Karpas-422 (cell line): ENCODE data around the gene SAMD3. TPM values are rescaled to one million over a fixed set of nuclear protein-coding genes. Genes with fewer than 3 reads are reported as not detected.

Source experiments
- DNase-seq: peaks from one replicate; pipeline ENCODE4 v3.0.0-alpha.2; 2015
- H2AFZ ChIP-seq: fragments of 200-600 bp; sonication (generic); 2 replicates; pipeline ENCODE4 v1.6.1; 2014; ENCODE audit warnings: antibody characterized with exemption, low read length, mixed read lengths
- H3K27ac ChIP-seq: fragments of 200-600 bp; sonication (generic); 2 replicates; pipeline ENCODE4 v1.5.1; 2014; ENCODE audit warnings: mild to moderate bottlenecking, low read length, moderate library complexity
- H3K27me3 ChIP-seq: fragments of 200-600 bp; sonication (generic); 2 replicates; pipeline ENCODE4 v1.6.1; 2014; ENCODE audit warnings: low read length, mixed read lengths
- H3K36me3 ChIP-seq: fragments of 200-600 bp; sonication (generic); 2 replicates; pipeline ENCODE4 v1.6.1; 2014; ENCODE audit warnings: low read length, mixed read lengths; ENCODE audit not compliant: insufficient read depth
- H3K4me1 ChIP-seq: fragments of 200-600 bp; sonication (generic); 2 replicates; pipeline ENCODE4 v1.6.1; 2014; ENCODE audit warnings: mild to moderate bottlenecking, low read length, mixed read lengths
- H3K4me2 ChIP-seq: fragments of 200-600 bp; sonication (generic); 2 replicates; pipeline ENCODE4 v1.6.1; 2014; ENCODE audit warnings: low read length, low read depth, mild to moderate bottlenecking; ENCODE audit not compliant: poor library complexity, severe bottlenecking
- H3K4me3 ChIP-seq: fragments of 200-600 bp; sonication (generic); 2 replicates; pipeline ENCODE4 v1.5.1; 2014; ENCODE audit warnings: mild to moderate bottlenecking, antibody characterized with exemption, low read length, mixed read lengths
- H3K79me2 ChIP-seq: fragments of 200-600 bp; sonication (generic); 2 replicates; pipeline ENCODE4 v1.6.1; 2014; ENCODE audit warnings: mild to moderate bottlenecking, low read length, mixed read lengths
- H3K9ac ChIP-seq: fragments of 200-600 bp; sonication (generic); 2 replicates; pipeline ENCODE4 v1.6.0; 2014; ENCODE audit warnings: low read length
- H3K9me2 ChIP-seq: fragments of 200-600 bp; sonication (generic), shearing (Covaris generic); replicated peaks from 2 replicates; pipeline ENCODE4 v1.6.0; 2014; ENCODE audit warnings: mild to moderate bottlenecking, low read length, moderate library complexity; ENCODE audit not compliant: insufficient read depth
- H3K9me3 ChIP-seq: fragments of 300-700, 200-600 bp; sonication (generic); 2 replicates; pipeline ENCODE4 v1.6.1; 2014; ENCODE audit warnings: low read length, mixed read lengths
- H4K20me1 ChIP-seq: fragments of 200-600 bp; sonication (generic); 2 replicates; pipeline ENCODE4 v1.6.1; 2014; ENCODE audit warnings: mild to moderate bottlenecking, antibody characterized with exemption, low read length, low read depth; ENCODE audit not compliant: insufficient read depth
- total RNA-seq: library from RNA; depleted of rRNA; stranded (reverse); fragments of >200 nt; shearing (Covaris generic); gene quantifications from 2 replicates; pipeline ENCODE4 v1.2.3, GENCODE V29; 2014; ENCODE audit warnings: low replicate concordance

The SAMD3 gene
- total RNA-seq, 1 experiment from 2014 or later, result not detected

DNA sequence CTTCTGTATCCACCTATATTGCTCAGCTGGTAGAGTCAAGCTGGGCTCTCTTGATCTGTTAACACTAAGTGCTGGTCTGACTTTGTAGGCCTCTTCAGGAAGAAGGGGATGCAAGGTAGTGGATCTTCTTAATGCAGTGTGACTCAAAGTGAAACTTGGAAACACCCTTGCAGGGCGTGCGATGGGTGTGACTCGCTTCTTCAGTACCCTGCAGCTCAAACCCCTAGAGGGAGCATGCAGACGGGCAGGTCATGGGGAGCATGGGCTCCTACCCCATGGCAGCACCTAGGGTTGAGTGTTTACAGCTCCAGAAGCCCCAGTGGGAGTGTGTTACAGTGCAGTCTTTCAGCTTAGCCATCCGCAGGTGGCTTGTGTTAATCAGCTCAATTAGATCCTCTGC, 757 bp upstream of the SAMD3 start:
- no peaks in the 10 kb centered on the region for H3K9me3 ChIP-seq
- no peaks in the 10 kb centered on the region for H4K20me1 ChIP-seq
- H3K79me2 ChIP-seq, result no peaks in the 10 kb centered on the region
- no peaks in the 10 kb centered on the region for H3K27me3 ChIP-seq
- no peak overlapping the region for H3K4me3 ChIP-seq
- H3K9ac ChIP-seq, result no peak overlapping the region
- H3K4me2 ChIP-seq, result no peak overlapping the region
- H3K4me1 ChIP-seq, result no peaks in the 10 kb centered on the region
- no peaks in the 10 kb centered on the region for H3K36me3 ChIP-seq
- no peak for DNase-seq
- H3K9me2 ChIP-seq, result no peaks in the 10 kb centered on the region
- no peak overlapping the region for H3K27ac ChIP-seq
- no peak overlapping the region for H2AFZ ChIP-seq

DNA sequence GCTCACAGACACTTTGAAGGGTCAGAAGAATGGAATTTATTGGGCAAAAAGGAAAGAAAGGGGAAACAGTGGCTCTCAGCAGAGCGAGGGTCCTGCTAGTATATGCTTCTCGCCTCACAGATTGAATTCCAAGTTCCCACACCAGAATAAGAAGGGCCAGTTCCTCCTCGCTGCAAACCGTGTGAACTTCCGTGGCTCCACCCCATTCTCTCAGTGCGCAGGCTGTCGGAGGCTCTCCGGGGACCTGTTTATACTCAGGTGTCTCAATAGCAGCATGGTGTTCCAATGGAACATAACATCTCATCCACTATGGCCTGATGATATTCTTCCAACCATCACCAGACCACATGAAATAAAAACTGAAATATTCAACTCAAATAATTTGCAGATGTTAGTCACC, 4.6 kb downstream of the SAMD3 start:
- Histone ChIP-seq H3K9ac (no peak overlapping the region), H3K79me2 (no peaks in the 10 kb centered on the region), H3K27ac (no peak overlapping the region), H2AFZ (no peak overlapping the region), H3K4me1 (no peaks in the 10 kb centered on the region), H3K36me3 (no peaks in the 10 kb centered on the region), H3K4me3 (no peak overlapping the region), H3K9me3 (no peaks in the 10 kb centered on the region), H3K4me2 (no peak overlapping the region), H3K9me2 (no peaks in the 10 kb centered on the region), H4K20me1 (no peaks in the 10 kb centered on the region), H3K27me3 (no peaks in the 10 kb centered on the region)
- DNase-seq, result no peak

DNA sequence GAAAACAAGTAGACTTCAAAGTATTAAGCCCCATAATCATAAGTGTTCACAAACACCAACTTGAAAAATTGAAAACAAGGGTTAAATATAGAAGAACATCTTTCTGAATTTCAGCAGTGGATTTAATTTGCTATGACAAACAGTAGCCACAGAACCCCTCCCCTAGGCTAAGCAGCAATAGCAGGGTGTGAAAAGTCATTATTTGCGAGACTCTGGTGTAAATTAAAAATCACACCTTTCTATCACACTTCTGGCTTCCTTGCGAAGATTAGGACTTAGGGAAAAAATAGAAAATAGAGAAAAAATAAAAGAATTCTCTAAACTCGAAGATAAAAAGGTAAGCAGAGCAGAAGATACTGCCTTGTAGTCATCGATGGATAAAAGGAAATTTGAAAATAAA, 6.1 kb downstream of the SAMD3 start:
- no peak overlapping the region for H3K4me2 ChIP-seq
- no peak overlapping the region for H3K4me3 ChIP-seq
- H2AFZ ChIP-seq, result no peak overlapping the region
- H3K27ac ChIP-seq, result no peak overlapping the region
- no peaks in the 10 kb centered on the region for H3K36me3 ChIP-seq
- H3K79me2 ChIP-seq, result no peaks in the 10 kb centered on the region
- no peaks in the 10 kb centered on the region for H3K27me3 ChIP-seq
- no peak for DNase-seq
- H3K9me2 ChIP-seq, result no peaks in the 10 kb centered on the region
- H3K9me3 ChIP-seq, result no peaks in the 10 kb centered on the region
- no peak overlapping the region for H3K9ac ChIP-seq
- no peaks in the 10 kb centered on the region for H4K20me1 ChIP-seq
- H3K4me1 ChIP-seq, result no peaks in the 10 kb centered on the region

DNA sequence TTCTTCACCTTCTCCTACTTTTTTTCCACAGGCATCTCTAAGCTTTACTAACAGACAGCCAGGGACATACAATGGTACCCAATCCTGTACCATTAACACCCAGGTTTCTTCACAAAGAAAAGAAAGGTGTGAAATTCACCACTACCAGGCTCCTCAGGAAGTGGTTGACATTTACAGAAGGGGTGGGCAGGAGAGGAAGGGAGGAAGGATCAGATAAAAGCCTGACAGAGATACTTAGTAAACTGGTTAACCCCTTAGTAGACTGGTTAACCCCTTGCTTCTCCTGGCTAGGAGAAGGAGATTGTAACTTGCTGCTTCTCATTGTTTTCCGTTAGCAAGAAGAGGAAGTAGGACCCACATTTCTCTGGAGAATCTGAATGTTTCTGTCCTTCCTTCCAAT, 7.2 kb downstream of the SAMD3 start:
- Histone ChIP-seq H3K4me1 (no peaks in the 10 kb centered on the region), H4K20me1 (no peaks in the 10 kb centered on the region), H3K9me3 (no peaks in the 10 kb centered on the region), H3K27me3 (no peaks in the 10 kb centered on the region), H2AFZ (no peak overlapping the region), H3K9me2 (no peaks in the 10 kb centered on the region), H3K4me2 (no peak overlapping the region), H3K36me3 (no peaks in the 10 kb centered on the region), H3K27ac (no peak overlapping the region), H3K4me3 (no peak overlapping the region), H3K9ac (no peak overlapping the region), H3K79me2 (no peaks in the 10 kb centered on the region)
- DNase-seq, result no peak

DNA sequence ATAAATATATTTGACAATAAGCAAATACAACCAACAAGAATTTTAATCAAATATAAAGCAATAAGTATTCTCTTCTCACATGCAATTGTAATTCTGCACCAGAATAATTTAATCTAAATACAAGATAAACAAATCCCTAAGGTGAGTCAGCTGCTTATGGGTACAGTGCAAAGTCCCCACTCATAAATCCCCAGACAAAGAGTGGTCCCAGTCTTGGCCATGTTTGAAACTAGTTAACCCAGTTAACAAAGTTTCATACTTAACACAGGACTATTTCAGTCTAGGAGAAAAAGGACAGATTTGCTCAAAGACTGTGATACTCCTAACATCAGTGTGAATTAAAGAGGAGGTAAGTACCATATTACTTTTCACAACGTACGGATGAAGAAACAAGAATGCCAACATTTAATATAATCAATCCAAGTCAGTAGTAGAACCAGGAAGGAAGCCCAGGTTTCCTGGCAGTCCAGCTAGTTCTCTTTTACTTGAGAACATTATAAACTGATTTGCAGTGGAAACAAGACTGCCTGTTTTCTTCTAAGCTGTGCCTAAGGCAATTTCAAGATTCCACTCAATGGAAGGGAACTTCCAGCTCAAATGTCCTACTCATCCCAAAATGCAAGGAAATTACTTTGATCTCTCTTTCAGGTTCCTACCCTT, 10.4 kb downstream of the SAMD3 start:
- H2AFZ ChIP-seq, result no peak overlapping the region
- no peak overlapping the region for H3K27ac ChIP-seq
- H3K36me3 ChIP-seq, result no peaks in the 10 kb centered on the region
- no peaks in the 10 kb centered on the region for H3K4me1 ChIP-seq
- DNase-seq, result no peak
- no peaks in the 10 kb centered on the region for H3K79me2 ChIP-seq
- H4K20me1 ChIP-seq, result no peaks in the 10 kb centered on the region
- no peak overlapping the region for H3K4me2 ChIP-seq
- H3K27me3 ChIP-seq, result no peaks in the 10 kb centered on the region
- H3K9me2 ChIP-seq, result no peaks in the 10 kb centered on the region
- no peaks in the 10 kb centered on the region for H3K9me3 ChIP-seq
- no peak overlapping the region for H3K9ac ChIP-seq
- no peak overlapping the region for H3K4me3 ChIP-seq

DNA sequence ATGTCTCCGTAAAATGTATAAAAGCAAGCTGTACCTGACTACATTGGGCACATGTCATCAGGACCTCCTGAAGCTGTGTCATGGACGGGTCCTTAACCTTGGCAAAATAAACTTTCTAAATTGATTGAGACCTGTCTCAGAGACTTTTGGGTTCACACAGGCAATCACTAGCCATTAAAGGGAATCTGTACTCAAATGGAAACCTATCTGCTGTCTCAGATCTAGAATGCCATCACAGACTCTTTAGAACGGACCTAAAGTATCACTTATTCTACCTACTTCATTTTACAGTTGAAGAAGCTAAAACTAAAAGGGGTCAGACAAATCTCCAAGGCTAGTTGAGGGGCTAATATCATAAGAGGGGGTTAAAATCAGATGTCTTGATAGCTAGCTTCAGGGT, 11.1 kb downstream of the SAMD3 start:
- no peak overlapping the region for H3K4me3 ChIP-seq

DNA sequence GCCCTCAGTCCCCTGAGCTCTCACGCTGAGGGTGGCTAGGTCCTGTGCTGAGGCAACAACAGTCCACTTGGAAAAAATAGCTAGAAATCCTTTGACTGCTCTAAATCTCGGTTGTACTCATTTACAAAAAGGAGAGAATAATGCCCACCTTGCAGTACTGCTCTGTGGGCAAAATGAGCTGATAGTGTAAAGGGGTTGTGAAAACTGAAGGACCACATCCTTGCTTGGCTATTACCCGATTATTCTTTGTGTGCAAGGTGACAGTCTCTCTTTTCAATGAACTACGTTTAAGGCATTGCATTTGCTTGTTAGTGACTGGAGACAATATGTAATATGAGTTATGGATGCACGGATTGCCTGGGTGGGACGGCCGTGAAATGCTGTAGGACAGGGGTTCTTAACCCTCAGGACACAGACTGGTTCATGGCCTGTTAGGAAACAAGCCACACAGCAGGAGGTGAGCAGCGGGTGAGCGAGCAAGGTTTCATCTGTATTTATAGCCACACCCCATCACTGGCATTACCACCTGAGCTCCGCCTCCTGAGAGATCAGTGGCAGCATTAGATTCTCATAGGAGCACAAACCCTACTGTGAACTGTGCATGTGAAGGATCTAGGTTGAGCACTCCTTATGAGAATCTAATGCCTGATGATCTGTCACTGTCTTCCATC, 14.6 kb downstream of the SAMD3 start:
- Histone ChIP-seq H3K4me3 (no peak overlapping the region), H3K79me2 (no peaks in the 10 kb centered on the region), H3K4me2 (no peak overlapping the region), H3K9me3 (no peaks in the 10 kb centered on the region), H3K9ac (no peak overlapping the region), H3K27ac (no peak overlapping the region), H3K27me3 (no peaks in the 10 kb centered on the region), H2AFZ (no peak overlapping the region), H3K9me2 (no peaks in the 10 kb centered on the region), H3K4me1 (peaks cover 11% of the 10 kb centered on the region), H3K36me3 (no peaks in the 10 kb centered on the region), H4K20me1 (no peaks in the 10 kb centered on the region)
- no peak for DNase-seq

More for the DNA sequence above, 11.1 kb downstream of the SAMD3 start:
- no peaks in the 10 kb centered on the region for H3K9me2 ChIP-seq
- H4K20me1 ChIP-seq, result no peaks in the 10 kb centered on the region
- H3K36me3 ChIP-seq, result no peaks in the 10 kb centered on the region
- no peaks in the 10 kb centered on the region for H3K27me3 ChIP-seq
- H2AFZ ChIP-seq, result no peak overlapping the region
- H3K4me2 ChIP-seq, result no peak overlapping the region
- H3K9ac ChIP-seq, result no peak overlapping the region
- no peak for DNase-seq
- H3K4me1 ChIP-seq, result no peaks in the 10 kb centered on the region
- H3K9me3 ChIP-seq, result no peaks in the 10 kb centered on the region
- H3K79me2 ChIP-seq, result no peaks in the 10 kb centered on the region
- no peak overlapping the region for H3K27ac ChIP-seq

DNA sequence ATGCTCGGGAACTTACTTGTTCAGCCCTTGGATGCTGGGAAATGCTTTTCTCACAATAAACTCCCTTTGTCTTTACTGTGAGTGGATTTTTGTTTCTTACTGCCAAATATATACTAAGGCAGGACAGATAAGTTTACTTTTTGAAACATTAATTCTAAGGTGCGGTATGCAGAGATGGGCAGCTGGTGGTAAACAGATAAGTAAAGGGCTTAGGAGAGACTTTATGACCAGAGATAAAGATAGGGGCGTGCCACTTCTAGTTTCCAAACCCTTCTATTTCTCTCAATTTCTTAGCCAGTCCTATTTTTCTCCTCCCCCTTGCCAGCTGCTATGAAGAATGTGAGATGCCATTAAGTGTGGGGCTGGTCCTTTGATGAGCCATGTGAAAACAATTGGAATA, 16.3 kb downstream of the SAMD3 start:
- Histone ChIP-seq H3K27ac (no peak overlapping the region), H3K36me3 (no peaks in the 10 kb centered on the region), H3K4me2 (no peak overlapping the region), H3K79me2 (no peaks in the 10 kb centered on the region), H3K4me3 (no peak overlapping the region), H3K9me3 (no peaks in the 10 kb centered on the region), H2AFZ (no peak overlapping the region), H3K4me1 (peaks cover 11% of the 10 kb centered on the region), H4K20me1 (no peaks in the 10 kb centered on the region), H3K9ac (no peak overlapping the region), H3K9me2 (no peaks in the 10 kb centered on the region), H3K27me3 (no peaks in the 10 kb centered on the region)
- no peak for DNase-seq
